Choroid plexus epithelial cell (primary cell): Measurements from ENCODE around the gene POLRMT.

Source experiments
- DNase-seq: peaks from one replicate; pipeline ENCODE4 v3.0.0-alpha.2; 2010; ENCODE audit warnings: low read depth
- H3K4me3 ChIP-seq: 2 replicates; pipeline ENCODE4 v1.5.1; 2011; ENCODE audit warnings: low read depth, mild to moderate bottlenecking, control low read depth, low read length, moderate library complexity
- TF ChIP-seq, protein P1 (sequence below): conservative IDR thresholded peaks from 2 replicates; pipeline ENCODE4 v1.5.1; 2011; ENCODE audit warnings: low read depth, mild to moderate bottlenecking, control low read depth, inconsistent platforms, low read length, moderate library complexity

The POLRMT gene

DNA sequence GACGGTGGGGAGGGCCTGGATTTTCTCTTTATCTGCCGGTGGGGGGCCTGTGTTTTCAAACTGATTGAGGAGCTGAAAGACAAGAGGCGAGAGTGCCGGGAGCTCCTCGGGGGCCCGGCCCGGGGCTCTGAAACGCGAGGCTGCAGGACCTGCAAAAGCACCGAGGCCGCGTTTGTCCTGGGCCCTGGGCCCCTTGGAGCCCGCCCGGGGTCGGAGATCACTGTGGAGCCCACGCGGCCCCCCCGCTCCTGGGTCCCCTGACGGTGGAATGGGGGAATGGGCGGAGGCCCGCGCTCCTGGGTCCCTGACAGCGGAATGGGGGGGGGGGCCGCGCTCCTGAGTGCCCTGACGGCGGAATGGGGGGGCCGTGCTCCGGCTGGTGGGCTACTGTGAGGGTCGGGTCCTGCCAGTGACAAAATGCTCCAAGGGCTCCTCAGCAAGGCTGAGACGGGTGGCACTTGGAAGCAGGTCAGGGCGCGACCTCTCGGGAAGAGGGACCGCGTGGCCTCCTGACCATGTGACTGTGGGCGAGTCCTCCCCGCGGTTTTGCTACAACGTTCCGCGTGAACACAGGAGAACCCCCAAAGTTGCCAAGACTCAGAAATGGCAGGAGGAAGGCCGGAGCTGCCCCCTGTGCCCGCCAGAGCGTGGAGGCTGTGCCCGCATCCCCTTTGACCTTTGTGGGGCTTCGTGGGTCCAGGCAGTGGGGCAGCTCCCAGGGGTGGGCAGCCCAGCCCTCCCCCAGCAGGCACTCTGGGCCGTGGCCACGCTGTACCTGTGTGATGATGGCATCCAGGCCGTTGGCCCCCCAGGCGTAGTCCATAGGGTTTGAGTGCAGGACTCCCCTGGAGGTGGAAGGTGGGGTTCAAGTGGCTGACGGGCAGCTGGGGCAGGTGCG, 15.8 kb upstream of the POLRMT start:
- no peak for DNase-seq
- TF ChIP-seq, protein P1, sequence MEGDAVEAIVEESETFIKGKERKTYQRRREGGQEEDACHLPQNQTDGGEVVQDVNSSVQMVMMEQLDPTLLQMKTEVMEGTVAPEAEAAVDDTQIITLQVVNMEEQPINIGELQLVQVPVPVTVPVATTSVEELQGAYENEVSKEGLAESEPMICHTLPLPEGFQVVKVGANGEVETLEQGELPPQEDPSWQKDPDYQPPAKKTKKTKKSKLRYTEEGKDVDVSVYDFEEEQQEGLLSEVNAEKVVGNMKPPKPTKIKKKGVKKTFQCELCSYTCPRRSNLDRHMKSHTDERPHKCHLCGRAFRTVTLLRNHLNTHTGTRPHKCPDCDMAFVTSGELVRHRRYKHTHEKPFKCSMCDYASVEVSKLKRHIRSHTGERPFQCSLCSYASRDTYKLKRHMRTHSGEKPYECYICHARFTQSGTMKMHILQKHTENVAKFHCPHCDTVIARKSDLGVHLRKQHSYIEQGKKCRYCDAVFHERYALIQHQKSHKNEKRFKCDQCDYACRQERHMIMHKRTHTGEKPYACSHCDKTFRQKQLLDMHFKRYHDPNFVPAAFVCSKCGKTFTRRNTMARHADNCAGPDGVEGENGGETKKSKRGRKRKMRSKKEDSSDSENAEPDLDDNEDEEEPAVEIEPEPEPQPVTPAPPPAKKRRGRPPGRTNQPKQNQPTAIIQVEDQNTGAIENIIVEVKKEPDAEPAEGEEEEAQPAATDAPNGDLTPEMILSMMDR: no peak
- H3K4me3 ChIP-seq: no peak overlapping the region

DNA sequence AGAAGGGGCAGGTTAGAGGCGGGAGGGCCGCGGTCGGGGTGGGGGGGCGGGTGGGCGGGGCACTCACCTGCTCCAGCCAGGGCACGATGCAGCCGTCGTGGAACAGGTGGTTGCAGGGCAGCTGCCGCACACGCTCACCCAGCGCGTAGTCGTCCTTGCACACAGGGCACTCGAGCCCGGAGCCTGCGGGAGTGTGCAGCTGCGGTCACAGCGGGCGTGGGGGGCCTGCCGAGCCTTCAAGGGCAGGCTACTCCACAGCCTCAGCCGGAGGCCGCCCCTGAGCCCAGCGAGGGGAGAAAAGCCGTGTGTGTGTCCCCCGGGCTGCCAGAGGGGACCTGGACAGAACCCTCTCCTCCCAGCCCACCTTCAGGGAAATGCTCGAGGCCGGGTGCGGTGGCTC, 15.0 kb upstream of the POLRMT start:
- H3K4me3 ChIP-seq: no peak overlapping the region
- TF ChIP-seq, protein P1: no peak
- DNase-seq: no peak

DNA sequence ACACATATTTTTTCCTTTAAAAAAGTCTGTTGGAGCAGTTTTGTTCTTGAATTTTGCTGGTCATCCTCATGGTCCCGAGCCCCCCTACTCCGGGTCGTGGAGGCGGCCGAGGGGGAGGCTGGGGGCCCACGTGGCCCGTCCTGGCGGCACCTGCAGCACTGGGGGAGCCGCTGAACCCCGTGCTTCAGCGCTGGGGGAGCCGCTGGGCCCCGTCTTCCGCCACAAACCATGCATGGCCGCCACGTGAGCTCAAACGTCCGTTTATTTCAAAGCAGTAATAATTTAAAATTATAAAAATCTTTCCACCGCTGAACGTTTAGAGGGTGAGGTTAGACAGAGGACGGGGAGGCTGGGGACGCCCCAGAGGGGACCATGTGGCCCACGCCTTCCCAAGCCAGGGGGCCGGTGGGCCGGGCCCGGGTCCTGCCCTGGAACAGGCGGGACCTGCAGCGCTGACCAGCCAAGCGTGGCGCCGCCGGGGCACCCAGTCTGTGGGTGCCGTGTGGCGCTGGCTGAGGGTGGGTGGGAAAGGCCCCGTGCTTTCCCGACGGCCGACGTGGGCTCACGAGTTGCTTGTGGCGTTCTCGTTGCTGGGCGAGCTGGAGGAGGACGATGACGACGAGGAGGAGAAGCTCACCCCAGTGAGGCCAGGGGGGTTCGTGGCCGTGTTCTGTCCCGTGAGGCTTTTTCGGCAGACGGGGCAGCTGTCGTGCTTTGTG, 14.4 kb upstream of the POLRMT start:
- DNase-seq: no peak
- H3K4me3 ChIP-seq: no peak overlapping the region
- TF ChIP-seq, protein P1: no peak

DNA sequence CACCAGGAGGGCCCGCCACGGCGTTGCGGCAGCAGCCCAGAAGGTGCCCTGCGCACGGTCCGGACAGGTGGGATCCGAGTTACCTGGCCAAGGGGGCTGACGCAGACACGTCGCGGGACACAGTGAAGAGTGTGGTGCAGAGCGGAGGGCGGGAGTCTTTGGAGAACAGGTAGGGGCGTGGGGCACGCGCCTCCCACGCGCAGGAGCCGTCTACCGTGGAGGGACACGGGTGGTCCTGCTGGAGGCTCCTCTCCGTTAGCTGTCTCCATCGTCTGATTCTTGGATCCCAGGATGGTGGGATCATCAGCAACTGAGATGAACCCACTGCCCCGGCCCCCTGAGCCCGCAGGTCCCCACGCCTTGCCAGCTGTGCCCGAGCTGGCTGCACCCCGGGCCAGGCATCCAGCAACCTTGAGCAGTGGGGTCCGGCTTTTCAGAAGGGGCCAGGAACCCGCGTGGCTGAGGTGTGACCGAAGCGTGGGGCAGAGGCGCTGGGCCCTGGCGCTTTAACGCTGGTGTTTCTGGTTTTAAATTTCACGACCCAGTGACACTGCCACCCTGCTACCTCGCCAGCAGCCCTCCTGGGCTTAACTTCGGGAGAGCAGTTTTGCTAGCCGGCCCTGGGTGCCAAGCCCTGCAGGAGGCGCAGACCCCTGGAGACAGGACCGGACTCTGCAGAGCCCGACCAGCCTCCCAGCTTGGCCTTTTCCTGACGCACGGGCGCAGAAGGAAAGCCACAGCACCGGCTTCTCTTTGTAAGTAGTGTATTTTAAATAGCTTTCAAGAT, 13.6 kb upstream of the POLRMT start:
- H3K4me3 ChIP-seq: no peak overlapping the region
- DNase-seq: no peak
- TF ChIP-seq, protein P1: no peak

DNA sequence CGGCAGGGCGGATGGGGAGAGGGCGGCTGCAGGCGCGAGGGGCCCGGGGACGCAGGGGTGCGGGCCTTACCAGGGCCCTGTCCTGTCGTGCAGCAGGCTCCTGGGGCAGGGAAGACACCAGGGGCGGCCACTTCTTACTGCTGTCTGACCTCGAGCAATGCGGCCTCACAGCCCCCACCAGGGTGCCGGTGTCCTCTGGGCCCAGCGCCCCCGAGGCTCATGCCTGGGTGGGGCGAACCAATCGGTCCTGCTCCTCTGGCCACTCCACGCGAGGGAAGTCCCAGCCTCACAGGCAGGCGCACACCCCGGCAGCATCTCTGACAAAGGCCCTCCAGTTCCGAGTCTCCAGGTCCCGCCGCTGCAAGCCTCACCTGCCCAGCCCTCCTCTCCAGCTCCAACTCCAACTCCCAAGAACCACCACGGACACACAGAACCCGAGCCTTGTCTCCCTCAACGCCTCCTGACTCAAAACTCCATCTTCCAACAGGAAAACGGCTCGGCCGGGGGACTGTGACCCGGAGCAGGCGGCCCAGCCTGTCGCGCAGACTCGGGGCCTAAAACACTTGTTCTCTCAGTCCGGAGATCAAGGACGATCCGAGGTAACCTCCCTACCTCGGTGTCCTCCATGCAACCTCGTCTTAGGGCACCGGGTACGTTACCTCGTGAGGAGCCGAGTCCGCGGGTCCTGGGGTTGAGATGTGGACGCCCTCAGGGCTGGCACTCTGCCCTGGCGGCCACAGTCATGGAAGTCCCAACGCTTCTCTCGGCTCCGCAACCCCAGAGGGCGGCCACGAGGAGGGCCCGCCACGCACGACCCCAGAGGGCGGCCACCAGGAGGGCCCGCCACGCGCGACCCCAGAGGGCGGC, 12.8 kb upstream of the POLRMT start:
- DNase-seq: no peak
- no peak overlapping the region for H3K4me3 ChIP-seq
- TF ChIP-seq, protein P1: no peak

- no peak overlapping the region for H3K4me3 ChIP-seq
- DNase-seq: no peak
- TF ChIP-seq, protein P1: no peak
Measured at GRCh38 chr19:644789-645188, 11.5 kb upstream of the POLRMT start.
